ENCODE measurements around the gene LAMA2.

- TF ChIP-seq MXI1 (IDR thresholded peaks at IDR 0.05; ENCODE audit: borderline replicate concordance, low read depth, low read length): no peak
- no peak for TF ChIP-seq NCOA5 (CRISPR knock-in tag; IDR thresholded peaks at IDR 0.05)
- no peak for TF ChIP-seq CTCF (CRISPR knock-in tag; IDR thresholded peaks at IDR 0.05)
- TF ChIP-seq ZNF576 (CRISPR knock-in tag; IDR thresholded peaks at IDR 0.05): no peak
- no peak for TF ChIP-seq EP300 (IDR thresholded peaks at IDR 0.05; ENCODE audit: low read depth in 2 of 2, low read length in 2 of 2)
- TF ChIP-seq EP300 (CRISPR knock-in tag; IDR thresholded peaks at IDR 0.05; ENCODE audit: borderline replicate concordance): no peak
- TF ChIP-seq ZNF431 (CRISPR knock-in tag; IDR thresholded peaks at IDR 0.05; ENCODE audit: borderline replicate concordance, low read depth): no peak
Observed at GRCh38 chr6:129516005-129516404, 633.1 kb downstream of the LAMA2 start.

All from HepG2 (cell line).